ENCODE measurements around the gene GRAP.

GRAP gene

GRCh38 chr17:19002805-19003542, 43.8 kb downstream of the GRAP start:
- DNase-seq (ENCODE audit: low read depth): no peak

DNA sequence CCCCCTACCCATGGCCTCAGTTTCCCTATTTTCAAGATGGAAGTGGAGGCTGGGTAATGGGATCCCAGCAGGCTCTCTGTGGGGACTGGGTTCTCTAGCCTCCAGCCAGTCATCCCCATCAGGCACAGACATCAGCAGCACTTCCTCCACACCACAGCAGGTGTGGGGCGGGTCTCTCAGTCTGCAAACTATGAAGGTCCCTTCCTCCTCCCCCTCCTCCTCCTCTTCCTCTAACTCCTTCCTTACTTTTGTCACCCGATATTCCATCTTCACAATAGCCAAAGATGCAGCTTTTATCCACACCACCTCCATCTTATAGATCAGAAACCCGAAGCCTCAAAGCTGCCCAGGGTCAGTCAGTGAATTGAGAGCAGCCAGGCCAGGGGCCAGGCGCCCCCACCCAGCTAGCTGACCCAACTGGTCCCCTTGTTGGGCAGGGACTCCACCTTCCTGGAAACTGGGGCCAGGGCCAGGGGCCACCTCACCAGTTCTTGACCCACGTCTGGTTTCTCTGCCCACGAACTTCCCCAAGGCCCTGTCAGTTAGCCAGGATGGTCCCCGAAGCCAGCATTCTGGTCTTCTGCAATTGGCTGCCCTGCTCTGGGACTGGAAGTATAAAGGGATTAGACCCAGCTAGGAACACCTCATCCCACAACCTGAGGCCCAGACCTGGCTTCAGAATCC, 44.7 kb downstream of the GRAP start:
- DNase-seq (ENCODE audit: low read depth): no peak

DNA sequence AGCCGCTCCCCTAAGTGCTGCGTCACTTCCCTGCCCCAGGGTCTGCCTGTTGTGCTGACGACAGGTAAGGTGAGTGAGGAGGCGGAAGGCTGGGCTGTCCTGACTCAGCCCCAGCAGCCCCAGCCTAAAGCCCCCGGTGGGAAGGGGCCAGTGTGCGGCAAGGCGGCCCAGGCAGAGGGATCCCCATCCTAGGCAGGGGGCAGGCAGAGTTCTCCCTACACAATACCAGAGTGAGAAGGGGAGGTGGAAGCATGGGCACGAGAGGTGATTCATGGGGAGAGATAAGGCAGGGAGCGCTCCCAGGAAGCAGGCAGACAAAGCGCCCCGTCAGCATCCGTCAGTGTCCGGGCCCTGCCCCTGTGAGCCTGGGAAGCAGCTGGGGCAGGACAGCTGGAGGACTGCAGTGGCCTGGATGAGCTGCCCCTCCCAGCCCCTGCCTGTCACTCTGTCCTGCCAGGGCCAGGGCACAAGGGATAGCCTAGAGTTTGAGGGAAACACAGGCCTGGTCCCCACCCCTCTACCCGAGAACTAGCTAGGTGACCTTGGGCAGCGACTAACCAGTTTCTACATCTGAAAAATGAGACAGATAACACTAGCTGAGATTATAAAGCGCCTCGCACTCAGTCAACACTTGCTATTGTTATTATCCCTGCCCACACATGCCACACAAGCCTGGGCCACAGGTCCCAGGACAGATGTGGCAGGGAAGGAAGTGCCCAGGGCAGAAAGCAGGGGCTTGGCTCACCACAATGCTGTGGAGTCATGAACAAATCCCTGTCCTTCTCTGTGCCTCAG, 46.0 kb downstream of the GRAP start:
- no peak for DNase-seq (ENCODE audit: low read depth)

GRCh38 chr17:18999911-19000310, 46.8 kb downstream of the GRAP start:
- no peak for DNase-seq (ENCODE audit: low read depth)

DNA sequence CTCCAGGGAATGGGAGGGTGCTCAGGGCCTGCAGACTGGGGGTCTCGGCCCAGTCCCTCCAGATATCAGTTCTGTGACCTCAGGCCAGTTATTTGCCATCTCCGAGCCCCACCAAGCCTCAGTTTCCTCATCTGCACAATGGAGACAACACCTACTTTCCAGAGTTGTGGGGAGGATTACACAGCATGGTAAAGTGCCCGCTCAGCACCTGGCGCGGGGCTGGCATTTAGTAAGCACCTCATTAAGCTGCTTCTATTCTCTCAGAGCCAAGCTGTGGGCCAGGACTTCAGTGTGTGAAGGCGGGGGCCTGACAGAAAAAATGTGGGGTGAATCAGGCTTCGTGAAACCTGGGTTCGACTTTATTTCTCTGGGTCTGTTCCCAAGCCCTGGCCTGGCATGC, 47.4 kb downstream of the GRAP start:
- no peak for DNase-seq (ENCODE audit: low read depth)

DNA sequence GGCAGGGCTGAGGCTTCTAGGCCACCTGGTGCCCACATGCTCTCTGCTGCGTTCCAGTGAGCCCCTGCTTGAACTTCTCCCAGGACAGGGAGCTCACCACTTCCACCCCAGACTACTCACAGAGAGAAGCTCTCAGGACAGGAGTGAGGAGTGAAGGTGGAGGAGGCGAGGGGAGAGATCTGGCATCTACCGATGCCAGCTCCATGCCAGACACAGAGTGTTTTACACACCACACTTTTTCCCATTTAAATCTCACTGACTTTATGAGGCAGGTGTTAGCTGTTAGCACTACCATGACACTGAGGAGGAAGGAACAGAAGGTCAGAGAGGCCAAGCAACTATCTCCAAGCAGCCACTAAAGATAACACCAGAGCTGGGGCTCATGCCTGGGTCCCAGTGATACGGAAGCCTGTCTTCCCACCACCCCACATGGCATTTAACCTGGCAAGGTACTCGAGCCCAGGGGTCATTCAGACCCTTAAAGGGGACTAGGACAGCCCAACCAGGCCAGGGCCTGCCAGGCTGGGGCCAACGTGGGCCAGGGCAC, 49.0 kb downstream of the GRAP start:
- DNase-seq (ENCODE audit: low read depth): no peak

DNA sequence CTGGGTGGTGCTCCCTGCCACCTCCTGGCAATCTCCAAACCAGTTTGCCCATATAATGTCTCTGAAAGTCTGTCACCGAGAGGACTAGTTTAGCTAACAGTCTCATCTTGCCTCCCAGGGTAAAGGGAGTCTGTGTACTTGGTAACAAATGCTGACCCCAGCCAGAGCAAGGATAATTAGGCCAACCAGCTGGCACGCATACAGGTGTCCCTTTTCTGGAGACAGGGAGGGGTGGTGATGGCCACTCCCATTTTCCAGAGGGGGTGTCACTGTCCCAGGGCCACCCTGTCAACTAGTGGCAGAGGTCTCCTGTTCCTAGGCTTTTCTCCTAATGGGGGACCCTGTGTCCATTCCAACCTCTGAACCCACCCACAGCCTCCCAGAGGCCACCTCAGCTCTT, 50.3 kb downstream of the GRAP start:
- no peak for DNase-seq (ENCODE audit: low read depth)

DNA sequence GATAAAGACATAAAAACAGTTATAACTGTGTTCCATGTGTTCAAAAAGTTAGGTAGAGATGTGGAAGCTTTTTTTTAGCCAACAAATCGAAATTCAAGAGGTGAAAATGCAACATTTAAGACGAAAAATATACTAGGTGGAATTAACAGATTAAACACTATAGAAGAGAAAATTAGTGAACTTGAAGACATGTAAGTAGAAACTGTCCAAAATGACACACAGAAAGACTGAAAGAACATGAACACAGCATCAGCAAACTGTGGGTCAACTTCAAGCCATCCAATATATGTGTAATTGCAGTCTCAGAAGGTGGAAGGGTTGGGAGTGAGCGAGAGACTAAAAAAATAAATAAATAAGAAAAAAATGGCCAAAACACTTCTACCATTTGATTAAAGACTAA, 51.5 kb downstream of the GRAP start:
- DNase-seq (ENCODE audit: low read depth): no peak

DNA sequence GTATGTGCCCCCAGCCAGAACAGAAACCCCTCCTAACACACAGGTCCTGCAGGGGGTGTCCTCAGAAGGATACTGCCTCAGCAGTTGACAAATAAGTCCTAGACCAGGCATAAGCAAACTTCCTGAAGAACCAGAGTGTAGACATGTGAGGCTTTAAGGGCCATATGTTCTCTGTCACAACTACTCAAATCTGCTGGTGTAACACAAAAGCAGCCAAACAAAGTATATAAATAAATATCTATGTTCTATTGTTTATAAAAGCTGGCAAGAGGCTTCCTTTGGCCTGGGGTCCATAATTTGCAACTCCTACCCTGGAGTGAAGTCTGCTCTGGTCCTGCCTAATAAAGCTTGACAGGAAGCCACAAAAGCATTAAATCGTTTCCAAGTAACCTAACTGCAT, 52.1 kb downstream of the GRAP start:
- no peak for DNase-seq (ENCODE audit: low read depth)

- no peak for DNase-seq (ENCODE audit: low read depth)
These were observed 52.7 kb downstream of the GRAP start for GRCh38 chr17:18993905-18994526.

- no peak for DNase-seq (ENCODE audit: low read depth)
These were observed 54.2 kb downstream of the GRAP start for GRCh38 chr17:18992454-18993130.

DNA sequence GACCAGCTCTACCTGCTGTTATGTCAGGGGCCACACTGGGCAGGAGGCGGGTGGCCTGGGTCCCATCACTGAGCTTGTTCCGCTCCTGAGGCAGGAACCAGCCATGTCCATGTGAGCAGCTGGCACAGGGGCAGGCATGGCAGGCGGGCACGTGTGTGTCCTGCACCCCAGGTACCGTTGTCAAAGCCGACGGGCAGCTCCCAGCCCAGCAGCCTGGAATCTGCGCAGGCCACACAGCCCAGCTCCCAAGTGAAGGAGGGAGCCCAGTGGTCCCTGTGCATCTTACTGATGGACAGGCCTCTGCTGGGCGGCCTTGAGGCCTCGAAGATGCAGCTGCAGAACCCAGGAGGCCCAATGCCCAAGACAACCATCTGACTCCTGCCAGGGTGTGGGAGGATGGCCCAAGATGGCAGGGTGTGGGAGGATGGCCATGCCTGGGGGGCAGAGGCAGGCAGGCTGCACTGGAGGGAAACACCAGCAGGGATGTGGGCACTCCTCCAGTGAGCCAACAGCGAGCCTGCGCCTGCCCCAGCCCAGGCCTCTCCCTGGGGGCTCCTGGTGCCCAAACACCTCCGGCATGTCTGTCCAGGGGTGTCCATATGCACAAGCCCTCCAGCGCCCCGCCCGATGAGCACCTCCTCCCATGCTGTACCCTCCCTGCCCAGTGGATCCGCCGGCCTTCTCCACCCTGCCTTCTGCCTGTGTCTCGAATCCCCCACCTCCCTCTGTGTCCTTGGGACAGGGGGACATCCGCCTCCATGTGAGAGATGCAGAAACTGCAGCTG, 55.0 kb downstream of the GRAP start:
- no peak for DNase-seq (ENCODE audit: low read depth)

GRCh38 chr17:18990331-18990730, 56.4 kb downstream of the GRAP start:
- DNase-seq (ENCODE audit: low read depth): no peak

- DNase-seq (ENCODE audit: low read depth): no peak
These were observed 58.1 kb downstream of the GRAP start for GRCh38 chr17:18988546-18989173.

DNA sequence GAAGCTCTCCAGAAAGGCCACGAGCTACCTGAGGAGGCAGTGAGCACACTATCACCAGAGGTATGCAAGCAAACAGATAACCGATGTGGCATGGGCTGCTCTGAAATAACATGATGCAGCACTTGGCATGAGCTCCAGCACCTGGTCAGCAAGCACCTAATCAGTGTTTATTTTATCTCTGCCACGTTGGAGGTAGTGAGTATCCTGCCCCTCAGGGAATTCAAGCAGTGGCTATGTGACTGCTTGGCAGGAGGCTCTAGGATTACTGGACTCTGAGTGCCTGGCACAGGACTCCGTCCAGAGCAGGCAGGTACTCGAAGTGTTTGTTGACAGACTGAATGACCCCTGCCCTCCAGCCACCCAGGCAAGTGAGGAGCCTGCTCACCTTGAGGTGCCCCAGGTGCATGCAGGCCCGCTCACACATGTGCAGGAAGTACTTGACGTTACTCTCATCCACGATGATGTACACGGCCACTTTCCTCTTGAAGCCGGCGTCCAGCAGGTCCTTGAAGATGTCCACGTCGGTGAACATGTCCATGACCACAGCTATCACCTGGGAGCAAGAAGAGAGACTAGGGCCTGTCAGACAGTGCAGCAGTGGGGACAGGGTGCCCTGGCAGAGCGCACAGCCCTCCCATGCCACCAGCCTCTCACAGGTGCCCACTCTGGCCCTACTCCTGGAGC, 58.8 kb downstream of the GRAP start:
- no peak for DNase-seq (ENCODE audit: low read depth)

DNA sequence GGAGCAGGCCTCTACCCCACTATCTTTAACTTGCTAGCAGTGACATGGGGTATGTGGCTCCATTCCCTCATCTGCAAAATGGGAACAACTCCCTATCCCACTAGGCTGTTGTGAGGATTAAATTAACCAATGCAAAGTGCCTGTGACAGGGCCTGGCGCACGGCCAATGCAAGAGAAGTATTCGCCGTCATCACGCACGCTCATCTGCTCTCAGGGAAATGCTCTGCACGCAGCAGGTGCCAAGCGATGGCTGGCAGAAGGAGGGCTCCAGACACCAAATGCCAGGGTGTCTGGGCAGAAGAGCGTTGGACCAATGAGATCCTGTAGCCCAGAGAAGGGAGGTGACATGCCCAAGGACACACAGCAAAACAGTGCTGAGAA, 59.5 kb downstream of the GRAP start:
- DNase-seq (ENCODE audit: low read depth): no peak

DNA sequence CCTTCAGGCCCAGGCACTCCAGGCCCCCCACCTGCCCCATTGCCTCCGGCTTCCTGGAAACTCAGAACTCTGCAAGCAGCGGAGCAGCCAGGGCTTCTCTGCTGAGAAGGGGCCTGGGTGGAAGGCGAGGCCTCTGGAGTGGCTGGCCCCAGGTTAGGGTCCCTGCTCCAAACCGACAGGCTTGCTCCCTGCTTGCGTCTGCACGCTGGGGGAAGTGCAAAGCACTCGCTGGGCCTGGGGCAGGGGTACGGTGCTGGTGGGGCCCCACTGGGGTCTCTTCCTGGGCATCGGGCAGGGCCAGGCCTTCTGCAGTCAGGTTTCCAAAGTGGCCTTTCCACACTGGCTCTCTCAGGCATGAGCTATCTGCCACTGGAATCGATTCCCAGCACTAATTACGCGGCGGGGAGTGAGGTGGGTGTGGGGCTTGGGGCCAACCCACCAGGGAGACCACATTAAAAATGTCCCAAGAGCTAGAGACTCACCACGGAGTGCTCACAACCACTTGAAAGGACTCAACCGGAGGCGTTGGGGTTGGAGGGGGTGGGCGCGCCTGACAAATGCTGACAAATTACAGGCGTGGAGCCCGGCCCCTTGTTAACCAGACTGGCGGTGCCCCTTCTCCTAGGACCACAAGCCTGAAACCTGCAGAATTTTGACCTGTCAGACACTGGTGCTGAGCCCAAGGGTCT, 60.1 kb downstream of the GRAP start:
- no peak for DNase-seq (ENCODE audit: low read depth)

DNA sequence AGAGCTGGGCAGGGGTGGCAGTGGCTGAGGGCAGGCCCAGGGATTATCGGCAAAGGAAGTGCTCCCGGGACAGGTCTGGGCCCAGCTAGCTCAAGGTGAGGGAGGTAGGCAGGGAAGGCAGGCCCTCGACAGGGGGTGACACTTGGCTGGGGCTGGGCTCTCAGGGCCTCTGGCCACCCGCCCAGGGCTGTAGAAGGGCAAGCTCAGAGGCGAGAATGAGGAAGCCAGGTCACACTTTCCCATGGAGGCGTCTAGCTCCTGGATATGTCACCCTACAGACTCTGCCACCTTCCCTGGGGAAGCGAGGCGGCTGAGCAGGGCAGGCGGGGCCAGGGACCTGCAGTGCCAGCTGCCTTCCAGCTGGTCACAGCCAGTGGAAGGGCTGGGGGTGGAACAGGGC, 61.3 kb downstream of the GRAP start:
- no peak for DNase-seq (ENCODE audit: low read depth)

Data from HS-5 (cell line).